OCI-LY3 (cell line): ENCODE measurements around the gene NEU4.
A peak's percentile ranks its signal among the peaks of the same experiment; 100 is the strongest.

Experiments
- H2AFZ ChIP-seq: fragments of 200-600, 300-600 bp; shearing (Covaris generic); 2 replicates; pipeline ENCODE4 v1.6.0; 2014; ENCODE audit warnings: antibody characterized with exemption, low read depth, low read length
- H3K27ac ChIP-seq: fragments of 200-600, 300-600 bp; sonication (generic); 2 replicates; pipeline ENCODE4 v1.5.1; 2014; ENCODE audit warnings: mild to moderate bottlenecking, low read length, moderate library complexity, mixed read lengths
- H3K27me3 ChIP-seq: fragments of 200-600, 300-600 bp; sonication (generic); 2 replicates; pipeline ENCODE4 v1.6.1; 2014; ENCODE audit warnings: low read depth, low read length, mixed read lengths
- H3K36me3 ChIP-seq: fragments of 200-600, 300-600 bp; sonication (generic); replicated peaks from 2 replicates; pipeline ENCODE3; 2014; ENCODE audit warnings: low read depth, low read length, mixed read lengths
- H3K4me1 ChIP-seq: fragments of 300-600, 200-600 bp; sonication (generic); 2 replicates; pipeline ENCODE4 v1.6.1; 2014; ENCODE audit warnings: low read length, mixed read lengths
- H3K4me2 ChIP-seq: fragments of 200-600, 300-600 bp; sonication (generic); 2 replicates; pipeline ENCODE4 v1.6.1; 2014; ENCODE audit warnings: low read length, mixed read lengths
- H3K4me3 ChIP-seq: fragments of 300-600, 200-600 bp; sonication (generic); 2 replicates; pipeline ENCODE4 v1.5.1; 2014; ENCODE audit warnings: antibody characterized with exemption, mild to moderate bottlenecking, low read length, moderate library complexity
- H3K79me2 ChIP-seq: fragments of 300-600, 200-600 bp; shearing (Covaris generic); 2 replicates; pipeline ENCODE4 v1.6.1; 2014; ENCODE audit warnings: mild to moderate bottlenecking, low read length, mixed read lengths
- H3K9ac ChIP-seq: fragments of 300-600, 200-600 bp; shearing (Covaris generic); 2 replicates; pipeline ENCODE4 v1.6.0; 2014; ENCODE audit warnings: mild to moderate bottlenecking, low read length, moderate library complexity
- H3K9me3 ChIP-seq: fragments of 200-600, 300-600 bp; shearing (Covaris generic); 2 replicates; pipeline ENCODE4 v1.6.1; 2014; ENCODE audit warnings: low read length, mixed read lengths; ENCODE audit not compliant: insufficient read depth
- H4K20me1 ChIP-seq: fragments of 200-600, 300-600 bp; sonication (generic); 2 replicates; pipeline ENCODE4 v1.6.1; 2016; ENCODE audit warnings: low read length, mixed read lengths; ENCODE audit not compliant: insufficient read depth
- EZH2phosphoT487 ChIP-seq: fragments of 200-600 bp; shearing (Covaris generic); IDR thresholded peaks from 2 replicates; pipeline ENCODE4 v1.6.1; 2018; ENCODE audit warnings: antibody characterized with exemption, mixed run types, low read depth
- TF ChIP-seq, protein P1 (sequence below): fragments of 200-600, 300-600 bp; sonication (generic); IDR thresholded peaks from 2 replicates; pipeline ENCODE4 v1.5.1; 2014; ENCODE audit warnings: antibody characterized with exemption, low read length, low read depth

NEU4 gene

GRCh38 chr2:241857572-241858121, 48.7 kb downstream of the NEU4 start:
- Histone ChIP-seq H4K20me1 (0 out of 2 replicates have a peak, but pooled peaks cover 5% of the 10 kb centered on the region), H3K4me2 (peak overlapping the region; percentile 96), H3K4me3 (peak overlapping the region; percentile 93), H3K27me3 (no peaks in the 10 kb centered on the region), H3K27ac (no peak overlapping the region), H3K36me3 (no peaks in the 10 kb centered on the region), H2AFZ (no peak overlapping the region), H3K4me1 (peaks cover 24% of the 10 kb centered on the region), H3K9me3 (no peaks in the 10 kb centered on the region), H3K9ac (peak overlapping the region; percentile 88), H3K79me2 (peaks cover 19% of the 10 kb centered on the region)
- TF ChIP-seq, protein P1, sequence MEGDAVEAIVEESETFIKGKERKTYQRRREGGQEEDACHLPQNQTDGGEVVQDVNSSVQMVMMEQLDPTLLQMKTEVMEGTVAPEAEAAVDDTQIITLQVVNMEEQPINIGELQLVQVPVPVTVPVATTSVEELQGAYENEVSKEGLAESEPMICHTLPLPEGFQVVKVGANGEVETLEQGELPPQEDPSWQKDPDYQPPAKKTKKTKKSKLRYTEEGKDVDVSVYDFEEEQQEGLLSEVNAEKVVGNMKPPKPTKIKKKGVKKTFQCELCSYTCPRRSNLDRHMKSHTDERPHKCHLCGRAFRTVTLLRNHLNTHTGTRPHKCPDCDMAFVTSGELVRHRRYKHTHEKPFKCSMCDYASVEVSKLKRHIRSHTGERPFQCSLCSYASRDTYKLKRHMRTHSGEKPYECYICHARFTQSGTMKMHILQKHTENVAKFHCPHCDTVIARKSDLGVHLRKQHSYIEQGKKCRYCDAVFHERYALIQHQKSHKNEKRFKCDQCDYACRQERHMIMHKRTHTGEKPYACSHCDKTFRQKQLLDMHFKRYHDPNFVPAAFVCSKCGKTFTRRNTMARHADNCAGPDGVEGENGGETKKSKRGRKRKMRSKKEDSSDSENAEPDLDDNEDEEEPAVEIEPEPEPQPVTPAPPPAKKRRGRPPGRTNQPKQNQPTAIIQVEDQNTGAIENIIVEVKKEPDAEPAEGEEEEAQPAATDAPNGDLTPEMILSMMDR = no peak
- TF ChIP-seq EZH2phosphoT487 = no peak

DNA sequence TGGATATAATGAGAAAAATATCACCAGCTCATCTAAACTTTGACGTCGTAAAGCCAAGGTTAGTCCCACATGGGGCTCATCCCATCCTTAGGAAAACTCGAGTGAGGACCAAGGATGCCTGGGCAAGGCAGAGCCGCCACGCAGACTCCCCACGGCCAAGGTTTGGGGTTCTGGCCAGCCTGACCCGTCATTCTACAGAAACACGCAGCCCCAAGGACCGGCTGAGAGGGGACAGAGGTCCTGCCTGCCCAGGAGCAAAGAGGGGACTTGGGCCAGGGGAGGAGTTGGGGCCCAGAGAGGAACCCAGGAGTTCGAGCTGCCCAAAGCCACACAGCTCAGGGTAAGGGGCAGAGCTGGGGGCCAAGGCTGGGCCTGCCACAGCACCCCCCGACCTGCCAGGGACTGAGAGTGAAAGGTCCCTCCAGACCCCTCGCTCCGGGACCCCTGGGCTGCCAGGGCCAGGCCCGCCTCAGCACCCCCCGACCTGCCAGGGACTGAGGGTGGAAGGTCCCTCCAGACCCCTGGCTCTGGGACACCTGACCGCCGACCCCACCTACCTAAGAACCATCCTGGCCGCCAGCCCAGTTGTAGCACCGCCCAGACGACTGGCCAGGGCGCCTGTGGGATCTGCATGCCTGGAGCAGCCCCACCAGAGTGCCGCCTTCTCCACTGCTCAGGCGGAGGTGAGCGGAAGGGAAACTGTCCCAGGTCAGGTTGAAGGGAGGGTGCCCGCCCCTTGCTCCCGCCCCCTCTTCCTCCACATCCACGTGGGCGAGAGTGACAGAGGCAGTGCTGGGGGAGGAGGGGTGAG, 49.4 kb downstream of the NEU4 start, which contains the start of gene PDCD1:
TSS of gene PDCD1 (minus strand) at position 689 of the 811 bp plus-strand sequence. CDS start at position 633, 56 bp downstream.
- H4K20me1 ChIP-seq = 0 out of 2 replicates have a peak, but pooled peaks cover 5% of the 10 kb centered on the region
- peak within 1 kb of the TSS; percentile 92 for H3K27ac ChIP-seq
- no peak within 1 kb of the TSS for H2AFZ ChIP-seq
- no peaks in the 10 kb centered on the region for H3K27me3 ChIP-seq
- peak within 1 kb of the TSS; percentile 93 for H3K4me3 ChIP-seq
- no peak for TF ChIP-seq EZH2phosphoT487
- TF ChIP-seq, protein P1 = no peak
- peaks cover 19% of the 10 kb centered on the region for H3K79me2 ChIP-seq
- H3K9ac ChIP-seq = peak within 1 kb of the TSS; percentile 88
- peaks cover 29% of the 10 kb centered on the region for H3K4me1 ChIP-seq
- no peaks in the 10 kb centered on the region for H3K36me3 ChIP-seq
- H3K9me3 ChIP-seq = no peaks in the 10 kb centered on the region
- H3K4me2 ChIP-seq = peak within 1 kb of the TSS; percentile 96

- no peak for TF ChIP-seq EZH2phosphoT487
These were observed 50.0 kb downstream of the NEU4 start for GRCh38 chr2:241859017-241859435.

GRCh38 chr2:241859436-241860183, 50.6 kb downstream of the NEU4 start:
- peak overlapping the region; percentile 88 for H3K9ac ChIP-seq
- peaks cover 7% of the 10 kb centered on the region for H3K27me3 ChIP-seq
- TF ChIP-seq, protein P1 = no peak; the same call in 1 of the 2 replicates
- TF ChIP-seq EZH2phosphoT487 = no peak
- no peaks in the 10 kb centered on the region for H3K9me3 ChIP-seq
- H3K4me2 ChIP-seq = peak overlapping the region; percentile 96
- H3K36me3 ChIP-seq = peaks cover 4% of the 10 kb centered on the region
- peaks cover 19% of the 10 kb centered on the region for H3K79me2 ChIP-seq
- H4K20me1 ChIP-seq = 0 out of 2 replicates have a peak, but pooled peaks cover 5% of the 10 kb centered on the region
- H3K4me3 ChIP-seq = peak overlapping the region; percentile 93
- H3K4me1 ChIP-seq = peaks cover 41% of the 10 kb centered on the region
- peak overlapping the region; percentile 92 for H3K27ac ChIP-seq
- no peak overlapping the region for H2AFZ ChIP-seq

More at GRCh38 chr2:241859017-241859435, 50.0 kb downstream of the NEU4 start:
- H4K20me1 ChIP-seq = 0 out of 2 replicates have a peak, but pooled peaks cover 5% of the 10 kb centered on the region
- peaks cover 1% of the 10 kb centered on the region for H3K27me3 ChIP-seq
- H3K9ac ChIP-seq = peak overlapping the region; percentile 88
- no peaks in the 10 kb centered on the region for H3K9me3 ChIP-seq
- no peak overlapping the region for H2AFZ ChIP-seq
- peak overlapping the region; percentile 93 for H3K4me3 ChIP-seq
- peak overlapping the region; percentile 92 for H3K27ac ChIP-seq
- H3K36me3 ChIP-seq = no peaks in the 10 kb centered on the region
- peaks cover 36% of the 10 kb centered on the region for H3K4me1 ChIP-seq
- H3K4me2 ChIP-seq = peak overlapping the region; percentile 96
- peaks cover 19% of the 10 kb centered on the region for H3K79me2 ChIP-seq
